ENCODE results near the gene PTGER3. TPM values are rescaled to one million over a fixed set of nuclear protein-coding genes. Genes with fewer than 3 reads are reported as not detected.

Gene PTGER3
- total RNA-seq, 1 experiment from 2014 or later, result not detected

DNA sequence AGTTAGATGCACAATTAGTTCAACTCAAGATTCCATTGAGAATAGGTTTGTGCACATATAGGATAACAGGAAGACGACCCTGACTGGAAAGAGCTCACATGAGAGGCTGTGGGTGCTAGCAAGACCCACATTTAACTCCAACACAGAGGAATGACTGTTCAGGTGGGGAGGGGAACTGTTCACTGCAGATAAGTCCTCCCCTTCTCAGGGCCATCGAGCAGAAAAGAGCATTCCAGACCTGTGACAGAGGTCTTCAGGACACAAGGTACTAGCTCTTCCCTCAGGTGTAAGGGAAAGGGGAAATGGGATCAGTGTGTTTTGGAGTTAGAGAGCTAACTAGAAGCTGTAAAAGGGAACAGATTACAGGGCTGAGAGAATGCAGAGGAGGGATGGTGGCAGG lies 8.7 kb downstream of the PTGER3 start:
- no peak overlapping the region for H3K4me3 ChIP-seq (ENCODE audit: low read depth, low read length)
- TF ChIP-seq, protein P1, sequence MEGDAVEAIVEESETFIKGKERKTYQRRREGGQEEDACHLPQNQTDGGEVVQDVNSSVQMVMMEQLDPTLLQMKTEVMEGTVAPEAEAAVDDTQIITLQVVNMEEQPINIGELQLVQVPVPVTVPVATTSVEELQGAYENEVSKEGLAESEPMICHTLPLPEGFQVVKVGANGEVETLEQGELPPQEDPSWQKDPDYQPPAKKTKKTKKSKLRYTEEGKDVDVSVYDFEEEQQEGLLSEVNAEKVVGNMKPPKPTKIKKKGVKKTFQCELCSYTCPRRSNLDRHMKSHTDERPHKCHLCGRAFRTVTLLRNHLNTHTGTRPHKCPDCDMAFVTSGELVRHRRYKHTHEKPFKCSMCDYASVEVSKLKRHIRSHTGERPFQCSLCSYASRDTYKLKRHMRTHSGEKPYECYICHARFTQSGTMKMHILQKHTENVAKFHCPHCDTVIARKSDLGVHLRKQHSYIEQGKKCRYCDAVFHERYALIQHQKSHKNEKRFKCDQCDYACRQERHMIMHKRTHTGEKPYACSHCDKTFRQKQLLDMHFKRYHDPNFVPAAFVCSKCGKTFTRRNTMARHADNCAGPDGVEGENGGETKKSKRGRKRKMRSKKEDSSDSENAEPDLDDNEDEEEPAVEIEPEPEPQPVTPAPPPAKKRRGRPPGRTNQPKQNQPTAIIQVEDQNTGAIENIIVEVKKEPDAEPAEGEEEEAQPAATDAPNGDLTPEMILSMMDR (IDR thresholded peaks at IDR 0.05; ENCODE audit: insufficient read depth in 1 of 2, low read depth in 1 of 2, low read length in 1 of 2, severe bottlenecking in 1 of 2, unreplicated experiment in 1 of 2), result no peak
- intact Hi-C loops (cut with micrococcal nuclease; ENCODE audit: unreplicated experiment), result no loop called here
- no peaks in the 10 kb centered on the region for H3K9me3 ChIP-seq
- H3K27ac Mint-ChIP-seq (ENCODE audit: unreplicated experiment), result no peak overlapping the region
- no peaks in the 10 kb centered on the region for H3K9me3 Mint-ChIP-seq (ENCODE audit: unreplicated experiment)
- H3K27me3 ChIP-seq (replicated peaks; ENCODE audit: control insufficient read depth, insufficient read depth, low read length), result no peaks in the 10 kb centered on the region
- H3K4me1 ChIP-seq, result no peaks in the 10 kb centered on the region
- no peaks in the 10 kb centered on the region for H3K36me3 ChIP-seq (ENCODE audit: control insufficient read depth, insufficient read depth, low read length)
- H3K36me3 Mint-ChIP-seq (ENCODE audit: insufficient read depth, unreplicated experiment), result no peaks in the 10 kb centered on the region
- no peaks in the 10 kb centered on the region for H3K4me1 Mint-ChIP-seq (ENCODE audit: low read depth, unreplicated experiment)
- POLR2A ChIA-PET, result interaction anchor here (0.6 kb wide), 1 partner anchor 38 kb away, joined by 3 read pairs; no protein-coding TSS in a partner anchor
- CTCF ChIA-PET, result no interaction called here
- DNase-seq, result no peak
- no peak overlapping the region for H3K4me3 Mint-ChIP-seq (ENCODE audit: unreplicated experiment)
- peaks cover 13% of the 10 kb centered on the region for H3K27me3 Mint-ChIP-seq (ENCODE audit: insufficient read depth, unreplicated experiment)
- no TSS peak for BruUV-seq (replicated peaks)

DNA sequence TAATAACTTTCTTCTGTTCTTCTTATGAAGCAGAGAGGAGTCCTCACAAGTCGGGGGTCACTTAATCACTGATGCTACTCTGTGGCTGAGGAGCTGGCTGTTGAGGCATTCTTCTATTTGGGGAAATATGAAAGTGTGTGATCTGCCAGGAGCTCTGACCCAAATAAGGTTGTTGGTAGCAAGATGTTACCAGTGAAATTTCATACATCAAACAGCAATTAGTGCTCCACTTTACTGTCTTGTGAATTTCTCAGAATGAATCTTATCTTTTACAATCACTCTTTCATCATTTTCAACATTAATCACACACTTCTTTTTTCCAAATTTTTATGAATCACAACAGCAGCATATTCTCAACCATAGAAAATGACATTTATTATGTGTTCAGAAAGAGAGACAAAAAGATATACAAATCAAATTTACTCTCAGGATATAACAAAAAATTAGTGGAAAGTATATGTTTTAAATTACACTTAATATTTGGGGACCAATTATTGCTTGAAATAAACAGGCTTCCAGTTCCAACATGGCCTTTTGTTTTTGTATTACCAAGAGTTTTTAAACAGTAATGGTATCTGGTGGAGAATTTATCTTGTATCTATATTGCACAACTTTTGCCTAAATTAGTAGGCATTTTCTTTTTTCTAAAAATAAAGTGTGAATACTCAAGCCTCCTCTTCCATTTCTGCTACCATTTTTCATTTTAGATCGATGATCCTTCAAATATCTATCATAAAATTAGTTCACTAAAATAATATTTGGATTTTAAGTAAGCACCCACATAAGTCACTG lies 9.6 kb downstream of the PTGER3 start:
- intact Hi-C loops (cut with micrococcal nuclease; ENCODE audit: unreplicated experiment), result no loop called here
- Mint-ChIP-seq H3K36me3 (ENCODE audit: insufficient read depth, unreplicated experiment) (no peaks in the 10 kb centered on the region), H3K4me3 (ENCODE audit: unreplicated experiment) (no peak overlapping the region), H3K4me1 (ENCODE audit: low read depth, unreplicated experiment) (no peaks in the 10 kb centered on the region), H3K9me3 (ENCODE audit: unreplicated experiment) (no peaks in the 10 kb centered on the region), H3K27ac (ENCODE audit: unreplicated experiment) (no peak overlapping the region), H3K27me3 (ENCODE audit: insufficient read depth, unreplicated experiment) (peaks cover 13% of the 10 kb centered on the region)
- CTCF ChIA-PET, result no interaction called here
- no peak for DNase-seq
- TF ChIP-seq, protein P1 (IDR thresholded peaks at IDR 0.05; ENCODE audit: insufficient read depth in 1 of 2, low read depth in 1 of 2, low read length in 1 of 2, severe bottlenecking in 1 of 2, unreplicated experiment in 1 of 2), result no peak
- BruUV-seq (replicated peaks), result no TSS peak
- H3K4me3 ChIP-seq (ENCODE audit: low read depth, low read length), result no peak overlapping the region
- no peaks in the 10 kb centered on the region for H3K36me3 ChIP-seq (ENCODE audit: control insufficient read depth, insufficient read depth, low read length)
- H3K4me1 ChIP-seq, result no peaks in the 10 kb centered on the region
- H3K9me3 ChIP-seq, result no peaks in the 10 kb centered on the region
- no peaks in the 10 kb centered on the region for H3K27me3 ChIP-seq (replicated peaks; ENCODE audit: control insufficient read depth, insufficient read depth, low read length)
- POLR2A ChIA-PET, result no interaction called here

DNA sequence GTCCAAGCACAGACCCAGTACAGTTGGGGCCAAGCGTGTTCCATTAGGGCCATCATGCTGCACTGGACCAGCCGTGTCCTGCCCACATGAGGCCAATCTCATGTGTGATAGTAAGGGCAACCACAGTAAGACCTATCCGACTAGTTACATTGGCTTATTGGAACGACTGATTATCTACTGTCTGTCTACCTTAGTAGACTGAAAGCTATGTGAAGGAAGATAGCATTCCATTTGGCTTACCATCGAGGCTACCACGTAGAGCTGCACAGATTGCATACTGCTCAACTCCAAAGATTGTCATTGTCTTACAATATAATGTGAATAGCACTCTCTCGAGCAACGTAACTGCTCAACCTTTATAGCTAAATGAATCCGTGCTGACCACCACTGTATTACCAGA lies 10.6 kb downstream of the PTGER3 start:
- CTCF ChIA-PET, result no interaction called here
- no peaks in the 10 kb centered on the region for H3K9me3 Mint-ChIP-seq (ENCODE audit: unreplicated experiment)
- H3K27me3 Mint-ChIP-seq (ENCODE audit: insufficient read depth, unreplicated experiment), result peaks cover 13% of the 10 kb centered on the region
- POLR2A ChIA-PET, result no interaction called here
- no peak for DNase-seq
- H3K36me3 Mint-ChIP-seq (ENCODE audit: insufficient read depth, unreplicated experiment), result no peaks in the 10 kb centered on the region
- BruUV-seq (replicated peaks), result no TSS peak
- H3K9me3 ChIP-seq, result no peaks in the 10 kb centered on the region
- no peaks in the 10 kb centered on the region for H3K27me3 ChIP-seq (replicated peaks; ENCODE audit: control insufficient read depth, insufficient read depth, low read length)
- no peak overlapping the region for H3K4me3 ChIP-seq (ENCODE audit: low read depth, low read length)
- no peaks in the 10 kb centered on the region for H3K36me3 ChIP-seq (ENCODE audit: control insufficient read depth, insufficient read depth, low read length)
- no peaks in the 10 kb centered on the region for H3K4me1 Mint-ChIP-seq (ENCODE audit: low read depth, unreplicated experiment)
- intact Hi-C loops (cut with micrococcal nuclease; ENCODE audit: unreplicated experiment), result no loop called here
- no peaks in the 10 kb centered on the region for H3K4me1 ChIP-seq
- no peak overlapping the region for H3K4me3 Mint-ChIP-seq (ENCODE audit: unreplicated experiment)
- TF ChIP-seq, protein P1 (IDR thresholded peaks at IDR 0.05; ENCODE audit: insufficient read depth in 1 of 2, low read depth in 1 of 2, low read length in 1 of 2, severe bottlenecking in 1 of 2, unreplicated experiment in 1 of 2), result no peak
- no peak overlapping the region for H3K27ac Mint-ChIP-seq (ENCODE audit: unreplicated experiment)
